ENCODE measurements around the gene ANKDD1A. TPM values are rescaled to one million over a fixed set of nuclear protein-coding genes. Genes with fewer than 3 reads are reported as not detected.
A peak's percentile ranks its signal among the peaks of the same experiment; 100 is the strongest.

Gene ANKDD1A
- polyA plus RNA-seq, result 1 to 10 TPM; 1.4 to 1.9 TPM

- Histone ChIP-seq H3K36me3 (ENCODE audit: control insufficient read depth in 2 of 2, insufficient read depth in 2 of 2, low read length in 1 of 2) (no peaks in the 10 kb centered on the region), H3K27me3 (ENCODE audit: control insufficient read depth in 1 of 2, insufficient read depth in 2 of 2, low read length in 2 of 2) (no peaks in the 10 kb centered on the region), H3K4me1 (ENCODE audit: control insufficient read depth in 2 of 2, insufficient read depth in 2 of 2, low read length in 1 of 2) (peaks cover 0 to 3% of the 10 kb centered on the region in 2 donors), H3K9me3 (ENCODE audit: control insufficient read depth in 2 of 2, insufficient read depth in 1 of 2, low read depth in 1 of 2, low read length in 1 of 2) (no peaks in the 10 kb centered on the region), H3K27ac (ENCODE audit: low read depth in 2 of 2, low read length in 1 of 2) (no peak within 1 kb of the TSS), H3K4me3 (ENCODE audit: low read depth in 1 of 2, low read length in 2 of 2) (peak within 1 kb of the TSS; percentile 38 to 66)
- 3 to 4% methylated on average over 72 of the region's 72 CpGs for WGBS, 2 donors
These were observed at the start of gene ANKDD1A for GRCh38 chr15:64911311-64912186. TSS of gene ANKDD1A (plus strand) at chr15:64911902. CDS start at chr15:64911931, 29 bp downstream.

- no peak overlapping the region for H3K4me3 ChIP-seq (ENCODE audit: low read depth in 1 of 2, low read length in 2 of 2)
- peaks cover 3 to 6% of the 10 kb centered on the region in 2 donors for H3K4me1 ChIP-seq (ENCODE audit: control insufficient read depth in 2 of 2, insufficient read depth in 2 of 2, low read length in 1 of 2)
- 92 to 97% methylated on average over 4 of the region's 4 CpGs for WGBS, 2 donors
- no peak overlapping the region for H3K27ac ChIP-seq (ENCODE audit: low read depth in 2 of 2, low read length in 1 of 2)
- H3K9me3 ChIP-seq (ENCODE audit: control insufficient read depth in 2 of 2, insufficient read depth in 1 of 2, low read depth in 1 of 2, low read length in 1 of 2), result no peaks in the 10 kb centered on the region
- H3K36me3 ChIP-seq (ENCODE audit: control insufficient read depth in 2 of 2, insufficient read depth in 2 of 2, low read length in 1 of 2), result peaks cover 10 to 28% of the 10 kb centered on the region in 2 donors
- no peaks in the 10 kb centered on the region for H3K27me3 ChIP-seq (ENCODE audit: control insufficient read depth in 1 of 2, insufficient read depth in 2 of 2, low read length in 2 of 2)
These were observed 49.7 kb upstream of the ANKDD1A start for GRCh38 chr15:64861960-64862359.

DNA sequence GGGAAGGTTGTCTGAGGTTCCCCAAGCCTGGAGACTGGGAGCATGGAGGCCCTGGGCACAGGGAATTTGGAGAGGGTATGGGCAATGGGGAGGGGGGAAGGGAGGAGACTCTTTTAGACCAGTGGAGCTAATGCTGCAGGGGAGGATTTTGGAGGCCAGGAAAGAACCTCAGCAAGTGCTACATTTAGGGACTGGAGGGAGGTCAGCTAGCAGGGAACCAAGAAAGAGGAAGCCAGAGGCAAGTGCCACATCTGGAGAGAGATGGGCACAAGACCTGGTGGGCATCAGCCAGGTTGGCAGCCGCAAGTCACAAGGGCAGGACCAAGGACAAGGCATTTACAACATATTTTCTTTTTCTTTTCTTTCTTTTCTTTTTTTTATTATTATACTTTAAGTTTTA, 49.3 kb upstream of the ANKDD1A start:
- peaks cover 10 to 28% of the 10 kb centered on the region in 2 donors for H3K36me3 ChIP-seq (ENCODE audit: control insufficient read depth in 2 of 2, insufficient read depth in 2 of 2, low read length in 1 of 2)
- H3K4me1 ChIP-seq (ENCODE audit: control insufficient read depth in 2 of 2, insufficient read depth in 2 of 2, low read length in 1 of 2), result peaks cover 3 to 5% of the 10 kb centered on the region in 2 donors
- no peak overlapping the region for H3K4me3 ChIP-seq (ENCODE audit: low read depth in 1 of 2, low read length in 2 of 2)
- no peaks in the 10 kb centered on the region for H3K27me3 ChIP-seq (ENCODE audit: control insufficient read depth in 1 of 2, insufficient read depth in 2 of 2, low read length in 2 of 2)
- H3K9me3 ChIP-seq (ENCODE audit: control insufficient read depth in 2 of 2, insufficient read depth in 1 of 2, low read depth in 1 of 2, low read length in 1 of 2), result no peaks in the 10 kb centered on the region
- 100% methylated on average over 1 of the region's 1 CpG for WGBS, 2 donors
- no peak overlapping the region for H3K27ac ChIP-seq (ENCODE audit: low read depth in 2 of 2, low read length in 1 of 2)

GRCh38 chr15:64864068-64864467, 47.6 kb upstream of the ANKDD1A start:
- H3K9me3 ChIP-seq (ENCODE audit: control insufficient read depth in 2 of 2, insufficient read depth in 1 of 2, low read depth in 1 of 2, low read length in 1 of 2), result no peaks in the 10 kb centered on the region
- H3K27ac ChIP-seq (ENCODE audit: low read depth in 2 of 2, low read length in 1 of 2), result no peak overlapping the region
- no peaks in the 10 kb centered on the region for H3K27me3 ChIP-seq (ENCODE audit: control insufficient read depth in 1 of 2, insufficient read depth in 2 of 2, low read length in 2 of 2)
- WGBS, 2 donors, result 80 to 81% methylated on average over 1 of the region's 1 CpG
- peaks cover 0 to 3% of the 10 kb centered on the region in 2 donors for H3K4me1 ChIP-seq (ENCODE audit: control insufficient read depth in 2 of 2, insufficient read depth in 2 of 2, low read length in 1 of 2)
- H3K4me3 ChIP-seq (ENCODE audit: low read depth in 1 of 2, low read length in 2 of 2), result no peak overlapping the region
- H3K36me3 ChIP-seq (ENCODE audit: control insufficient read depth in 2 of 2, insufficient read depth in 2 of 2, low read length in 1 of 2), result peaks cover 10 to 28% of the 10 kb centered on the region in 2 donors

GRCh38 chr15:64865126-64865997, 46.3 kb upstream of the ANKDD1A start:
- H3K4me1 ChIP-seq (ENCODE audit: control insufficient read depth in 2 of 2, insufficient read depth in 2 of 2, low read length in 1 of 2), result peaks cover 0 to 3% of the 10 kb centered on the region in 2 donors
- H3K27me3 ChIP-seq (ENCODE audit: control insufficient read depth in 1 of 2, insufficient read depth in 2 of 2, low read length in 2 of 2), result no peaks in the 10 kb centered on the region
- peak overlapping the region in 1 of 2 donors; percentile 34 for H3K27ac ChIP-seq (ENCODE audit: low read depth in 2 of 2, low read length in 1 of 2)
- peaks cover 10 to 25% of the 10 kb centered on the region in 2 donors for H3K36me3 ChIP-seq (ENCODE audit: control insufficient read depth in 2 of 2, insufficient read depth in 2 of 2, low read length in 1 of 2)
- no peak overlapping the region for H3K4me3 ChIP-seq (ENCODE audit: low read depth in 1 of 2, low read length in 2 of 2)
- no peaks in the 10 kb centered on the region for H3K9me3 ChIP-seq (ENCODE audit: control insufficient read depth in 2 of 2, insufficient read depth in 1 of 2, low read depth in 1 of 2, low read length in 1 of 2)
- WGBS, 2 donors, result 80 to 88% methylated on average over 12 of the region's 12 CpGs

DNA sequence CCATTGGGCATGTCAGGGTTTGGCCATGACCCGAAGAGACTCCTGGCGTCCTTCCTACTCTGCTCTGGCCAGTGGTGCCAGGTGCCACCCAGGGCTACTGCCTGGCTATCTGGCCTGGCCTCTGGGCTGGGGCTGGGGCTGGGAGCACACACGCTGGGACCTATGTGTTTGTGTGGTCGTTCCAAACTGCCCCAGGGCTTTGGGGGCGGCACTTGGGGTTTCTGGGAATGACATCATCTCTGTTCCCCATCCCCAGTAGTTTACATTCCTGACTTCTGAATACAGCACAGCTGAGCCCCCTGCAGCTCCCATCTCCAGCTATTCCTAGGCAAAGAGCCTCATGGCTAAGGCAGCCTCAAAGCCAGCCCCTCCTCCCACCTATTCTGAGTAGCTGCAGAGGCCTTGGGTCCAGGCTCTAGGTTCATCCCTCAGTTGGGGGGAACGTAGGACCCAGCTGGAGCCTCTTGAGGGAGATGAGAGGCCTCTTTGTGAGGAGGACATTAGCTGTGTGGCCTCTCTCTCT, 45.6 kb upstream of the ANKDD1A start:
- H3K27me3 ChIP-seq (ENCODE audit: control insufficient read depth in 1 of 2, insufficient read depth in 2 of 2, low read length in 2 of 2), result no peaks in the 10 kb centered on the region
- peaks cover 0 to 3% of the 10 kb centered on the region in 2 donors for H3K4me1 ChIP-seq (ENCODE audit: control insufficient read depth in 2 of 2, insufficient read depth in 2 of 2, low read length in 1 of 2)
- no peak overlapping the region for H3K4me3 ChIP-seq (ENCODE audit: low read depth in 1 of 2, low read length in 2 of 2)
- WGBS, 2 donors, result 51 to 72% methylated on average over 5 to 6 of the region's 6 CpGs
- peak overlapping the region; percentile 13 to 34 for H3K27ac ChIP-seq (ENCODE audit: low read depth in 2 of 2, low read length in 1 of 2)
- H3K36me3 ChIP-seq (ENCODE audit: control insufficient read depth in 2 of 2, insufficient read depth in 2 of 2, low read length in 1 of 2), result peaks cover 10 to 25% of the 10 kb centered on the region in 2 donors
- no peaks in the 10 kb centered on the region for H3K9me3 ChIP-seq (ENCODE audit: control insufficient read depth in 2 of 2, insufficient read depth in 1 of 2, low read depth in 1 of 2, low read length in 1 of 2)

DNA sequence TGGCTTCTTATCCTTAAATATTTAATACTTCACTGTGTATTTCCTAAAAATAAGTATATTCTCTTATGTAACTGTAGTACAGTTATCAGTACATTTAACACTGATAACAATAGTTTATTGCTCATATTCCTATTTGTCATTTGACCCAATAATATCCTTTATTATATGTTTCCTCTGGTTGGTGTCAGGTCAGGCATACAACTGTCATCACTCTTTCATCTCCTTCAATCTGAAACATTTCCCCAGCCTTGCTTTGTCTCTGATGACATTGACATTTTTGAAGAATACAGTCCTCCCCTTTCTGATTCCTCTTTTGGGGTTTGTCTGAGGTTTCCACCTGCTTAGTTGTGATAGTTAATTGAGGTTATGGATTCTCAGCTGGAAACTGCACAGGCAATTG, 42.2 kb upstream of the ANKDD1A start:
- no peaks in the 10 kb centered on the region for H3K4me1 ChIP-seq (ENCODE audit: control insufficient read depth in 2 of 2, insufficient read depth in 2 of 2, low read length in 1 of 2)
- H3K9me3 ChIP-seq (ENCODE audit: control insufficient read depth in 2 of 2, insufficient read depth in 1 of 2, low read depth in 1 of 2, low read length in 1 of 2), result no peaks in the 10 kb centered on the region
- H3K27ac ChIP-seq (ENCODE audit: low read depth in 2 of 2, low read length in 1 of 2), result no peak overlapping the region
- no peaks in the 10 kb centered on the region for H3K27me3 ChIP-seq (ENCODE audit: control insufficient read depth in 1 of 2, insufficient read depth in 2 of 2, low read length in 2 of 2)
- peaks cover 3 to 12% of the 10 kb centered on the region in 2 donors for H3K36me3 ChIP-seq (ENCODE audit: control insufficient read depth in 2 of 2, insufficient read depth in 2 of 2, low read length in 1 of 2)
- H3K4me3 ChIP-seq (ENCODE audit: low read depth in 1 of 2, low read length in 2 of 2), result no peak overlapping the region

GRCh38 chr15:64870353-64870752, 41.3 kb upstream of the ANKDD1A start:
- WGBS, 2 donors, result 74 to 78% methylated on average over 9 of the region's 9 CpGs
- no peaks in the 10 kb centered on the region for H3K9me3 ChIP-seq (ENCODE audit: control insufficient read depth in 2 of 2, insufficient read depth in 1 of 2, low read depth in 1 of 2, low read length in 1 of 2)
- H3K27ac ChIP-seq (ENCODE audit: low read depth in 2 of 2, low read length in 1 of 2), result peak overlapping the region in 1 of 2 donors; percentile 3
- no peak overlapping the region for H3K4me3 ChIP-seq (ENCODE audit: low read depth in 1 of 2, low read length in 2 of 2)
- peaks cover 0 to 6% of the 10 kb centered on the region in 2 donors for H3K36me3 ChIP-seq (ENCODE audit: control insufficient read depth in 2 of 2, insufficient read depth in 2 of 2, low read length in 1 of 2)
- no peaks in the 10 kb centered on the region for H3K27me3 ChIP-seq (ENCODE audit: control insufficient read depth in 1 of 2, insufficient read depth in 2 of 2, low read length in 2 of 2)
- H3K4me1 ChIP-seq (ENCODE audit: control insufficient read depth in 2 of 2, insufficient read depth in 2 of 2, low read length in 1 of 2), result no peaks in the 10 kb centered on the region

GRCh38 chr15:64875641-64876223, 36.0 kb upstream of the ANKDD1A start:
- Histone ChIP-seq H3K9me3 (ENCODE audit: control insufficient read depth in 2 of 2, insufficient read depth in 1 of 2, low read depth in 1 of 2, low read length in 1 of 2) (no peaks in the 10 kb centered on the region), H3K27ac (ENCODE audit: low read depth in 2 of 2, low read length in 1 of 2) (no peak overlapping the region), H3K27me3 (ENCODE audit: control insufficient read depth in 1 of 2, insufficient read depth in 2 of 2, low read length in 2 of 2) (no peaks in the 10 kb centered on the region), H3K4me3 (ENCODE audit: low read depth in 1 of 2, low read length in 2 of 2) (no peak overlapping the region), H3K4me1 (ENCODE audit: control insufficient read depth in 2 of 2, insufficient read depth in 2 of 2, low read length in 1 of 2) (peaks cover 0 to 5% of the 10 kb centered on the region in 2 donors), H3K36me3 (ENCODE audit: control insufficient read depth in 2 of 2, insufficient read depth in 2 of 2, low read length in 1 of 2) (no peaks in the 10 kb centered on the region)
- 80 to 82% methylated on average over 3 of the region's 3 CpGs for WGBS, 2 donors

All from esophagus (tissue), 2 donors.